Upper lobe of left lung (tissue), 6 donors: ENCODE measurements around the gene MARCHF3. TPM values are rescaled to one million over a fixed set of nuclear protein-coding genes. Genes with fewer than 3 reads are reported as not detected.
"Not testable (repeated sequence)": the region's sequence is repeated elsewhere in the genome, so short reads cannot be mapped to it uniquely, and the experiment has no call there.

ENCODE experiments used
- ATAC-seq, 2 donors: fragments of 200-7000 bp; cut with Tn5 transposase; one replicate each; pipeline ENCODE4 v1.9.1; 2022; ENCODE audit warnings: mild to moderate bottlenecking in 2 of 2, moderate library complexity in 2 of 2; ENCODE audit not compliant: low FRiP score in 2 of 2
- DNase-seq, 2 donors: peaks; one replicate each; pipeline ENCODE4 v3.0.0-alpha.2; 2019 to 2020
- H3K27ac ChIP-seq, 4 donors: fragments of 200-600 bp; sonication (generic); one replicate each; pipeline ENCODE4 v1.5.1; 2016 to 2019
- H3K27me3 ChIP-seq, 4 donors: fragments of 200-600 bp; sonication (generic); one replicate each; pipeline ENCODE4 v1.5.1; 2017 to 2019
- H3K36me3 ChIP-seq, 4 donors: fragments of 200-600 bp; sonication (generic); one replicate each; pipeline ENCODE4 v1.5.1; 2016 to 2019
- H3K4me1 ChIP-seq, 4 donors: fragments of 200-600 bp; sonication (generic); one replicate each; pipeline ENCODE4 v1.5.1; 2018 to 2019
- H3K4me3 ChIP-seq, 4 donors: fragments of 200-600 bp; sonication (generic); one replicate each; pipeline ENCODE4 v1.5.1; 2017 to 2019; ENCODE audit warnings: mild to moderate bottlenecking in 2 of 4, moderate library complexity in 1 of 4
- H3K9me3 ChIP-seq, 4 donors: fragments of 200-600 bp; sonication (generic); one replicate each; pipeline ENCODE4 v1.5.1; 2018 to 2019
- EP300 ChIP-seq, 4 donors: sonication (generic); formaldehyde crosslinking; IDR thresholded peaks; one replicate each; pipeline ENCODE4 v1.5.1; 2017; ENCODE audit warnings: antibody characterized with exemption in 4 of 4, control low read depth in 2 of 4
- POLR2A ChIP-seq, 4 donors: fragments of 450-650 bp; IDR thresholded peaks; one replicate each; pipeline ENCODE4 v1.5.1; 2016 to 2017; ENCODE audit warnings: antibody characterized with exemption in 4 of 4, mild to moderate bottlenecking in 2 of 4
- POLR2AphosphoS5 ChIP-seq, 2 donors: sonication (generic); formaldehyde crosslinking; IDR thresholded peaks; one replicate each; pipeline ENCODE4 v1.5.1; 2017; ENCODE audit warnings: antibody characterized with exemption in 2 of 2
- WGBS, 2 donors: methylation state at CpG; one replicate each; pipeline ENCODE4 v1.1.5; 2017 to 2018; 5-methylcytosine and 5-hydroxymethylcytosine counted together
- total RNA-seq, 6 donors: library from RNA; depleted of rRNA in 4 of 6; stranded (reverse); fragments of >200 nt in 4 of 6; gene quantifications; one replicate each; pipeline versions ENCODE4 v1.1.0 to v1.2.1, GENCODE V29; 2016 to 2021
- TF ChIP-seq, protein P1 (sequence below), 6 experiments: fragments of 450-650 bp in 4 of 6; fragments of 200-600 bp in 2 of 6; sonication (generic) in 2 of 6; IDR thresholded peaks; one replicate each; pipeline ENCODE4 v1.5.1; 2016 to 2019; ENCODE audit warnings: antibody characterized with exemption in 6 of 6
- donor health status: DM: no; HTN: no; CAD: no; lungs with moderate emphysema.
- donor health status: DM: no; HTN: yes; CAD: no; lungs with severe emphysema.

MARCHF3 gene
- total RNA-seq, 6 donors from 2014 or later: 2.1 to 16.2 (median 6.7) TPM

DNA sequence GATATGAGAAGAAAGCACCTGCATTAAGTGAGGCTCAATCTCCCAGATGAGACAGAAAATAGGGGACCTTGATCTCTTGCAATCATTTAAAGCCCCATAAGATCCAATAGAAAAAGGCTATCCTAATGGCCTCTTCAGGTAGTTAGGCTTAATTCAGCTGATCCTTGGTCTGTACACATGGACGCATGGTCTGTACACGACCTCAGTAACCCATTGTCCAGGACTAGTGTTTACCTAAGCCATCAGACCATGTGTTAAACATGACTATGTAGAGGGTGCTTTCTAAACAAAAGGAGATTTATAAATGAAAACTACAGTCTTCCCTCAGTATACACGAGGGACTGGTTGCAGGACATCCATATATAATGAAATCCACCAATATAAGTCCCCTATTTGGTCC, 7.5 kb downstream of the MARCHF3 start:
- no peak overlapping the region for H3K27ac ChIP-seq
- no peaks in the 10 kb centered on the region for H3K9me3 ChIP-seq
- DNase-seq (no peak), ATAC-seq (no peak)
- H3K36me3 ChIP-seq: no peaks in the 10 kb centered on the region
- H3K27me3 ChIP-seq: no peaks in the 10 kb centered on the region
- no peaks in the 10 kb centered on the region for H3K4me1 ChIP-seq
- 68 to 70% methylated on average over 3 of the region's 3 CpGs for WGBS, 2 donors
- no peak overlapping the region for H3K4me3 ChIP-seq
- TF ChIP-seq, protein P1, sequence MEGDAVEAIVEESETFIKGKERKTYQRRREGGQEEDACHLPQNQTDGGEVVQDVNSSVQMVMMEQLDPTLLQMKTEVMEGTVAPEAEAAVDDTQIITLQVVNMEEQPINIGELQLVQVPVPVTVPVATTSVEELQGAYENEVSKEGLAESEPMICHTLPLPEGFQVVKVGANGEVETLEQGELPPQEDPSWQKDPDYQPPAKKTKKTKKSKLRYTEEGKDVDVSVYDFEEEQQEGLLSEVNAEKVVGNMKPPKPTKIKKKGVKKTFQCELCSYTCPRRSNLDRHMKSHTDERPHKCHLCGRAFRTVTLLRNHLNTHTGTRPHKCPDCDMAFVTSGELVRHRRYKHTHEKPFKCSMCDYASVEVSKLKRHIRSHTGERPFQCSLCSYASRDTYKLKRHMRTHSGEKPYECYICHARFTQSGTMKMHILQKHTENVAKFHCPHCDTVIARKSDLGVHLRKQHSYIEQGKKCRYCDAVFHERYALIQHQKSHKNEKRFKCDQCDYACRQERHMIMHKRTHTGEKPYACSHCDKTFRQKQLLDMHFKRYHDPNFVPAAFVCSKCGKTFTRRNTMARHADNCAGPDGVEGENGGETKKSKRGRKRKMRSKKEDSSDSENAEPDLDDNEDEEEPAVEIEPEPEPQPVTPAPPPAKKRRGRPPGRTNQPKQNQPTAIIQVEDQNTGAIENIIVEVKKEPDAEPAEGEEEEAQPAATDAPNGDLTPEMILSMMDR (IDR thresholded peaks at IDR 0.05): no peak

DNA sequence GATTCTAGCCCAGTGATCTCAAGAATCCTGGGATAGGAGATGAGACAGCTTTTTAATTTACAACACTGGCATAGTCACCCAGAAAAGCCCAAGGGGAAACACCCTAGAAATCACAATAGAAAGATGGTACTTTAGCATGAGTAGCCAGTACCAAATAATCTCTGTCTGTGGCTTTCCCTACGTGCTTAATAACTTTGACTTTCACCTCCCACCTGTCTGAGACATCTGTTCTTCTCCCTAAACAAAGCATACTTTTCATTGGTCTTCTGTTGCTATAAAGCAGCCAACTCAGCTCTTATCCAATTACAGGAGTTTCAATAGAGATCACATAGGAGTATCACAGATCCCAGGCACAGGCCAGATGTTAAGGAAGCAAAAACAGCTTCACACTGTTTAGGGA, 10.4 kb downstream of the MARCHF3 start:
- H3K4me1 ChIP-seq: no peaks in the 10 kb centered on the region
- WGBS, 2 donors: 82% methylated on average over 1 of the region's 1 CpG
- DNase-seq: no peak
- no peaks in the 10 kb centered on the region for H3K9me3 ChIP-seq
- no peaks in the 10 kb centered on the region for H3K27me3 ChIP-seq
- no peaks in the 10 kb centered on the region for H3K36me3 ChIP-seq
- no peak for TF ChIP-seq EP300 (IDR thresholded peaks at IDR 0.05)
- TF ChIP-seq POLR2A (IDR thresholded peaks at IDR 0.05): no peak
- TF ChIP-seq, protein P1 (IDR thresholded peaks at IDR 0.05): no peak
- no peak for TF ChIP-seq POLR2AphosphoS5 (IDR thresholded peaks at IDR 0.05)
- no peak for ATAC-seq
- no peak overlapping the region for H3K27ac ChIP-seq
- no peak overlapping the region for H3K4me3 ChIP-seq

DNA sequence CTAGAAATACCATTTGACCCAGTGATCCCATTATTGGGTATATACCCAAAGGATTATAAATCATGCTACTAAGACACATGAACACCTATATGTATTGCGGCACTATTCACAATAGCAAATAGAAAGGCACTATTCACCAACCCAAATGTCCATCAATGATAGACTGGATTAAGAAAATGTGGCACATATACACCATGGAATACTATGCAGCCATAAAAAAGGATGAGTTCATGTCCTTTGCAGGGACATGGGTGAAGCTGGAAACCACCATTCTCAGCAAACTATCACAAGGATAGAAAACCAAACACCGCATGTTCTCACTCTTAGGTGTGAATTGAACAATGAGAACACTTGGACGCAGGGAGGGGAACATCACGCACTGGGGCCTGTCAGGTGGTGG, 13.6 kb downstream of the MARCHF3 start:
- not testable (repeated sequence) for H3K4me3 ChIP-seq, DNase-seq, H3K27me3 ChIP-seq, H3K36me3 ChIP-seq, H3K4me1 ChIP-seq, H3K9me3 ChIP-seq, H3K27ac ChIP-seq, ATAC-seq
- WGBS, 2 donors: 94 to 96% methylated on average over 4 of the region's 4 CpGs

DNA sequence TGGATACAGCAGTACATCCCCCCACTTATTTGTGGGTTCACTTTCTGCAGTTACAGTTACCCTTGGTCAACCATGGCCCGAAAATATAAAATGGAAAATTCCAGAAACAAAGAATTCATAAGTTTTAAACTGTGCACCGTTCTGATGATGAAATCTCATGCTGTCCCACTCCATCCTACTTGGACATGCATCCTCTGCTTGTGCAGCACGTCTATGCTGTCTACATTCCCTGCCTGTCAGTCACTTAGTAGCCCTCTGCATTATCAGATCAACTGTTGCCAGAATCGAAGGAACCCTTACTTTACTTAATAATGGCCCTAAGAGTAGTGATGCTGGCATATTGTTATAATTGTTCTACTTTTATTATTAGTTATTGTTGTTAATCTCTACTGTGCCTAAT, 14.6 kb downstream of the MARCHF3 start:
- ATAC-seq (no peak), DNase-seq (no peak)
- Histone ChIP-seq H3K9me3 (no peaks in the 10 kb centered on the region), H3K4me3 (no peak overlapping the region), H3K4me1 (peaks cover 0 to 9% (median 0%) of the 10 kb centered on the region in 4 donors), H3K36me3 (no peaks in the 10 kb centered on the region), H3K27ac (no peak overlapping the region), H3K27me3 (no peaks in the 10 kb centered on the region)
- TF ChIP-seq POLR2A (IDR thresholded peaks at IDR 0.05): no peak
- TF ChIP-seq, protein P1 (IDR thresholded peaks at IDR 0.05): no peak
- no peak for TF ChIP-seq POLR2AphosphoS5 (IDR thresholded peaks at IDR 0.05)
- no peak for TF ChIP-seq EP300 (IDR thresholded peaks at IDR 0.05)
- WGBS, 2 donors: 57 to 65% methylated on average over 4 of the region's 4 CpGs

DNA sequence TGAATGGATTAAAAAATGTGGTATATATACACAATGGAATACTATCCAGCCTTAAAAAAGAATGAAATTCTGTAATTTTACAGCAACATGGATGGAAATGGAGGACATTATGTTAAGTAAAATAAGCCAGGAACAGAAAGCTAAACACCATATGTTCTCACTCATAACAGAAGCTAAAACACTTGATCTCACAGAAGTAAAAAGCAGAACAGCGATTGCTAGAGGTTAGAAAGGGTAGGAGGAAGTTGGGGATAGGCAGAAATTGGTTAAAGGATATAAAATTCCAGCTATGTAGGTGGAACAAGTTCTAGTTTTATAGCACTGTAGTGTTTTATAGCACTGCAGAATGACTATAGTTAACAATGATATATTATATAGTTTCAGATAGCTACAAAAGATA, 15.8 kb downstream of the MARCHF3 start:
- WGBS, 2 donors: 57 to 78% methylated on average over 1 of the region's 1 CpG
- H3K4me1 ChIP-seq: peaks cover 0 to 9% (median 0%) of the 10 kb centered on the region in 4 donors
- DNase-seq (no peak), ATAC-seq (no peak)
- H3K27me3 ChIP-seq: no peaks in the 10 kb centered on the region
- TF ChIP-seq EP300 (IDR thresholded peaks at IDR 0.05): no peak
- TF ChIP-seq POLR2AphosphoS5 (IDR thresholded peaks at IDR 0.05): no peak
- TF ChIP-seq, protein P1 (IDR thresholded peaks at IDR 0.05): no peak
- no peak for TF ChIP-seq POLR2A (IDR thresholded peaks at IDR 0.05)
- no peaks in the 10 kb centered on the region for H3K36me3 ChIP-seq
- H3K27ac ChIP-seq: no peak overlapping the region
- H3K9me3 ChIP-seq: no peaks in the 10 kb centered on the region
- H3K4me3 ChIP-seq: no peak overlapping the region
